IMR-90 (cell line): ENCODE measurements around the gene CDKN2A. TPM values are rescaled to one million over a fixed set of nuclear protein-coding genes. Genes with fewer than 3 reads are reported as not detected.

Source experiments
- ATAC-seq: fragments of 200-7000 bp; cut with Tn5 transposase; 2 replicates; pipeline ENCODE4 v1.9.1; 2020; ENCODE audit warnings: low read depth, mild to moderate bottlenecking, moderate library complexity
- BruUV-seq: library from RNA; stranded (reverse); fragments of 400-500 nt; replicated peaks from 2 replicates; lab custom pipeline; 2021; lab: Mats Ljungman, UMichigan
- CTCF ChIA-PET: fragments of 300-600 bp; formaldehyde crosslinking; extraction: SDS; loops from one replicate; lab custom pipeline; 2021; ENCODE audit warnings: antibody characterized with exemption; lab: Yijun Ruan, JAX
- POLR2A ChIA-PET: fragments of 300-600 bp; sonication (Branson Sonifier 250); formaldehyde crosslinking; loops from one replicate; lab custom pipeline; 2022; ENCODE audit warnings: antibody characterized with exemption; ENCODE audit not compliant: unreplicated experiment; lab: Charles Lee
- DNase-seq: peaks from one replicate; pipeline ENCODE4 v3.0.0; 2013
- H2AFZ ChIP-seq: replicated peaks from 2 replicates; pipeline ENCODE3; 2013; ENCODE audit warnings: low read length, mild to moderate bottlenecking; ENCODE audit not compliant: poor library complexity
- H2AK5ac ChIP-seq: 2 replicates; pipeline ENCODE4 v1.6.1; 2013; ENCODE audit warnings: low read depth, low read length, inconsistent platforms
- H2AK9ac ChIP-seq: replicated peaks from 2 replicates; pipeline ENCODE3; 2013; ENCODE audit warnings: mild to moderate bottlenecking, low read depth, low read length, moderate library complexity; ENCODE audit not compliant: poor library complexity
- H2BK120ac ChIP-seq: 2 replicates; pipeline ENCODE4 v1.6.1; 2013; ENCODE audit warnings: low read depth, low read length, inconsistent platforms
- H2BK15ac ChIP-seq: 3 replicates; pipeline ENCODE4 v1.6.1; 2013; ENCODE audit warnings: low read depth, low read length, inconsistent platforms
- H2BK20ac ChIP-seq: 2 replicates; pipeline ENCODE4 v1.6.1; 2013; ENCODE audit warnings: low read depth, mild to moderate bottlenecking, inconsistent platforms, low read length, moderate library complexity
- H2BK5ac ChIP-seq: 2 replicates; pipeline ENCODE4 v1.6.1; 2013; ENCODE audit warnings: mild to moderate bottlenecking, low read depth, low read length, inconsistent platforms; ENCODE audit not compliant: poor library complexity, severe bottlenecking
- H3K14ac ChIP-seq: replicated peaks from 2 replicates; pipeline ENCODE4 v1.6.1; 2013; ENCODE audit warnings: low read depth, low read length, inconsistent platforms
- H3K18ac ChIP-seq: 2 replicates; pipeline ENCODE4 v1.6.1; 2013; ENCODE audit warnings: low read depth, low read length, control low read depth
- H3K23ac ChIP-seq: 2 replicates; pipeline ENCODE4 v1.6.1; 2013; ENCODE audit warnings: low read depth, low read length, inconsistent platforms
- H3K27ac ChIP-seq: 2 replicates; pipeline ENCODE4 v1.5.1; 2013; ENCODE audit warnings: mild to moderate bottlenecking, control low read depth, low read length; ENCODE audit not compliant: insufficient read depth
- H3K27me3 ChIP-seq: 2 replicates; pipeline ENCODE4 v1.6.1; 2013; ENCODE audit warnings: low read length; ENCODE audit not compliant: control insufficient read depth, insufficient read depth
- H3K36me3 ChIP-seq: 2 replicates; pipeline ENCODE4 v1.6.1; 2013; ENCODE audit warnings: low read length, mixed read lengths; ENCODE audit not compliant: control insufficient read depth, insufficient read depth
- H3K4ac ChIP-seq: 2 replicates; pipeline ENCODE4 v1.6.1; 2013; ENCODE audit warnings: low read depth, low read length, inconsistent platforms
- H3K4me1 ChIP-seq: 2 replicates; pipeline ENCODE4 v1.6.1; 2013; ENCODE audit warnings: low read length, mixed read lengths; ENCODE audit not compliant: control insufficient read depth, insufficient read depth
- H3K4me2 ChIP-seq: 2 replicates; pipeline ENCODE4 v1.6.1; 2013; ENCODE audit warnings: low read depth, mild to moderate bottlenecking, control low read depth, low read length, moderate library complexity
- H3K4me3 ChIP-seq: 2 replicates; pipeline ENCODE4 v1.5.1; 2013; ENCODE audit warnings: low read depth, mild to moderate bottlenecking, control low read depth, low read length, moderate library complexity; ENCODE audit not compliant: insufficient read depth
- H3K56ac ChIP-seq: 2 replicates; pipeline ENCODE4 v1.6.1; 2013; ENCODE audit warnings: low read length, inconsistent platforms; ENCODE audit not compliant: insufficient read depth; ENCODE audit errors: extremely low read depth
- H3K79me1 ChIP-seq, 2 experiments: 2 replicates each; pipeline ENCODE4 v1.6.1; 2013; ENCODE audit warnings: low read length in 2 of 2, inconsistent platforms in 1 of 2, low read depth in 1 of 2
- H3K9ac ChIP-seq: 2 replicates; pipeline ENCODE4 v1.6.1; 2013; ENCODE audit warnings: low read depth, low read length, control low read depth
- H3K9me1 ChIP-seq: 2 replicates; pipeline ENCODE4 v1.6.1; 2013; ENCODE audit warnings: low read length, inconsistent platforms; ENCODE audit not compliant: insufficient read depth
- H3K9me3 ChIP-seq: 2 replicates; pipeline ENCODE4 v1.6.1; 2013; ENCODE audit warnings: low read length; ENCODE audit not compliant: control insufficient read depth, insufficient read depth
- H4K20me1 ChIP-seq: 2 replicates; pipeline ENCODE4 v1.6.1; 2013; ENCODE audit warnings: low read length, inconsistent platforms; ENCODE audit not compliant: insufficient read depth
- H4K5ac ChIP-seq: 2 replicates; pipeline ENCODE4 v1.6.1; 2013; ENCODE audit warnings: mild to moderate bottlenecking, low read depth, low read length, control low read depth
- H4K8ac ChIP-seq, 2 experiments: 2 replicates each; pipeline ENCODE4 v1.6.1; 2013; ENCODE audit warnings: low read depth in 2 of 2, low read length in 2 of 2, control low read depth in 1 of 2, inconsistent platforms in 1 of 2
- H4K91ac ChIP-seq: 2 replicates; pipeline ENCODE4 v1.6.1; 2013; ENCODE audit warnings: low read depth, low read length, inconsistent platforms; ENCODE audit not compliant: insufficient read depth
- BHLHE40 ChIP-seq: fragments of 150-350 bp; IDR thresholded peaks from 2 replicates; pipeline ENCODE4 v1.6.1; 2016; ENCODE audit warnings: mild to moderate bottlenecking, low read depth, low read length
- CEBPB ChIP-seq: IDR thresholded peaks from 2 replicates; pipeline ENCODE4 v1.6.1; 2012; ENCODE audit warnings: low read depth, low read length, improper control_type of control experiment
- CHD1 ChIP-seq: IDR thresholded peaks from 2 replicates; pipeline ENCODE4 v1.6.1; 2012; ENCODE audit warnings: low read depth, low read length, improper control_type of control experiment
- CTCF ChIP-seq: conservative IDR thresholded peaks from 2 replicates; pipeline ENCODE4 v1.5.1; 2012; ENCODE audit warnings: mild to moderate bottlenecking, low read depth, low read length, improper control_type of control experiment
- ELK1 ChIP-seq: fragments of 150-350 bp; IDR thresholded peaks from 2 replicates; pipeline ENCODE4 v1.6.1; 2016; ENCODE audit warnings: low read depth, mild to moderate bottlenecking, low read length, moderate library complexity, borderline replicate concordance
- FOS ChIP-seq: fragments of 150-350 bp; IDR thresholded peaks from 2 replicates; pipeline ENCODE4 v1.6.1; 2016; ENCODE audit warnings: low read depth, low read length
- MAFK ChIP-seq: IDR thresholded peaks from 2 replicates; pipeline ENCODE4 v1.6.1; 2012; ENCODE audit warnings: low read depth, low read length, improper control_type of control experiment
- MAZ ChIP-seq: IDR thresholded peaks from 2 replicates; pipeline ENCODE4 v1.6.1; 2012; ENCODE audit warnings: low read depth, mild to moderate bottlenecking, low read length, improper control_type of control experiment, moderate library complexity, borderline replicate concordance
- NFE2L2 ChIP-seq: fragments of 150-350 bp; IDR thresholded peaks from 2 replicates; pipeline ENCODE4 v1.6.1; 2016; ENCODE audit warnings: low read depth, mild to moderate bottlenecking, low read length
- RAD21 ChIP-seq: IDR thresholded peaks from 2 replicates; pipeline ENCODE4 v1.6.1; 2012; ENCODE audit warnings: low read length, improper control_type of control experiment
- RCOR1 ChIP-seq: IDR thresholded peaks from 2 replicates; pipeline ENCODE4 v1.6.1; 2012; ENCODE audit warnings: mild to moderate bottlenecking, low read length, improper control_type of control experiment; ENCODE audit not compliant: insufficient replicate concordance
- SMC3 ChIP-seq: fragments of 150-350 bp; IDR thresholded peaks from 2 replicates; pipeline ENCODE4 v1.6.1; 2016; ENCODE audit warnings: low read depth, mild to moderate bottlenecking, antibody characterized with exemption, low read length, moderate library complexity
- USF2 ChIP-seq: fragments of 150-350 bp; IDR thresholded peaks from 2 replicates; pipeline ENCODE4 v1.6.1; 2017; ENCODE audit warnings: mild to moderate bottlenecking, antibody characterized with exemption, low read length, low read depth
- dilution Hi-C: fragments of 300-500 bp; cut with HindIII; formaldehyde crosslinking; loops from one replicate; pipeline ENCODE4 v1.14.3; 2018; ENCODE audit warnings: low sequenced_read_pairs; ENCODE audit not compliant: unreplicated experiment
- in situ Hi-C: fragments of 300-500 bp; cut with MboI; formaldehyde crosslinking; loops from 3 replicates; pipeline ENCODE4 v1.14.3; 2019; ENCODE audit warnings: low sequenced_read_pairs, inconsistent platforms, mixed read lengths
- intact Hi-C: fragments of 100-400 bp; cut with micrococcal nuclease; formaldehyde crosslinking; loops from 2 replicates; pipeline ENCODE4 v1.10.0; 2022
- polyA plus RNA-seq, 3 experiments: library from polyadenylated mRNA; depleted of rRNA; stranded (reverse); fragments of >200 nt; gene quantifications; 2 replicates each; pipeline ENCODE4 v1.2.3, GENCODE V29; 2012; ENCODE audit warnings: low replicate concordance in 1 of 3
- total RNA-seq: library from RNA; depleted of rRNA; stranded (reverse); fragments of >200 nt; gene quantifications from 2 replicates; pipeline ENCODE4 v1.2.3, GENCODE V29; 2012

The CDKN2A gene
- total and polyA plus RNA-seq, 2 of the 4 experiments (the other 2 are of a cell fraction), result 11.3 to 75.3 TPM

- Histone ChIP-seq H3K27ac (no peak overlapping the region), H3K56ac (no peak overlapping the region), H2BK5ac (no peak overlapping the region), H2BK120ac (no peak overlapping the region), H3K9me3 (no peaks in the 10 kb centered on the region), H3K14ac (no peak overlapping the region), H3K27me3 (no peaks in the 10 kb centered on the region), H3K4me1 (no peaks in the 10 kb centered on the region), H3K9me1 (no peaks in the 10 kb centered on the region), H3K79me1 (no peaks in the 10 kb centered on the region), H3K4me3 (no peak overlapping the region), H3K23ac (no peak overlapping the region), H4K5ac (no peak overlapping the region), H2AFZ (no peak overlapping the region), H2BK15ac (no peak overlapping the region), H2AK5ac (no peak overlapping the region), H3K36me3 (no peaks in the 10 kb centered on the region), H3K4ac (no peak overlapping the region), H2AK9ac (no peak overlapping the region), H4K8ac (no peak overlapping the region), H2BK20ac (no peak overlapping the region), H4K20me1 (no peaks in the 10 kb centered on the region), H3K9ac (no peak overlapping the region), H3K18ac (no peak overlapping the region), H4K91ac (no peak overlapping the region), H3K4me2 (no peak overlapping the region)
- no TSS peak for BruUV-seq
- intact Hi-C loops, result loop anchor here (1.0 to 5.0 kb wide), 2 partner anchors 40 to 51 kb away; no protein-coding TSS in a partner anchor
- no peak for TF ChIP-seq RCOR1
- TF ChIP-seq CEBPB, result no peak
- no peak for TF ChIP-seq BHLHE40
- no peak for TF ChIP-seq MAZ
- no peak for TF ChIP-seq NFE2L2
- no peak for TF ChIP-seq CTCF
- no peak for TF ChIP-seq ELK1
- TF ChIP-seq USF2, result no peak
- TF ChIP-seq CHD1, result no peak
- TF ChIP-seq SMC3, result no peak
- no peak for TF ChIP-seq MAFK
- TF ChIP-seq RAD21, result no peak
- no peak for TF ChIP-seq FOS
- no peak for DNase-seq
- ATAC-seq, result no peak
- POLR2A ChIA-PET, result no interaction called here
- dilution Hi-C loops, result no loop called here
- CTCF ChIA-PET, result interaction anchor here (0.7 to 1.5 kb wide), 2 partner anchors 184 to 306 kb away, joined by 3 to 4 read pairs; no protein-coding TSS in a partner anchor
- in situ Hi-C loops, result no loop called here
Observed at GRCh38 chr9:21933281-21933680, 60.9 kb downstream of the CDKN2A start.
